Osteoblast (primary cell): ENCODE results near the gene SH2D4B. TPM values are rescaled to one million over a fixed set of nuclear protein-coding genes. Genes with fewer than 3 reads are reported as not detected.

Experiments used
- DNase-seq: peaks from one replicate; pipeline ENCODE4 v3.0.0; 2011; ENCODE audit warnings: low spot score, mixed read lengths; ENCODE audit not compliant: insufficient read length; ENCODE audit errors: missing footprints
- H2AFZ ChIP-seq: 2 replicates; pipeline ENCODE4 v1.6.0; 2011; ENCODE audit warnings: mild to moderate bottlenecking, low read length
- H3K27ac ChIP-seq: 2 replicates; pipeline ENCODE4 v1.5.1; 2011; ENCODE audit warnings: mild to moderate bottlenecking, low read depth, low read length, moderate library complexity
- H3K27me3 ChIP-seq: 2 replicates; pipeline ENCODE4 v1.6.0; 2012; ENCODE audit warnings: mild to moderate bottlenecking, control low read depth, inconsistent platforms, low read length, moderate library complexity; ENCODE audit not compliant: insufficient read depth
- H3K36me3 ChIP-seq: 2 replicates; pipeline ENCODE4 v1.5.1; 2011; ENCODE audit warnings: mild to moderate bottlenecking, low read length, control low read depth, moderate library complexity; ENCODE audit not compliant: insufficient read depth
- H3K4me1 ChIP-seq: 2 replicates; pipeline ENCODE4 v1.5.1; 2011; ENCODE audit warnings: mild to moderate bottlenecking, low read length, control low read depth, moderate library complexity; ENCODE audit not compliant: insufficient read depth
- H3K4me2 ChIP-seq: 2 replicates; pipeline ENCODE4 v1.6.0; 2011; ENCODE audit warnings: mild to moderate bottlenecking, low read length; ENCODE audit not compliant: insufficient read depth
- H3K4me3 ChIP-seq: fragments of 200-600 bp; sonication (generic); 3 replicates; pipeline ENCODE4 v1.5.1; 2012; ENCODE audit warnings: mild to moderate bottlenecking, low read length, inconsistent platforms; ENCODE audit not compliant: insufficient read depth
- H3K79me2 ChIP-seq: 2 replicates; pipeline ENCODE4 v1.6.0; 2012; ENCODE audit warnings: mild to moderate bottlenecking, low read length, control low read depth, inconsistent platforms; ENCODE audit not compliant: insufficient read depth
- H3K9me3 ChIP-seq: 2 replicates; pipeline ENCODE4 v1.5.1; 2011; ENCODE audit warnings: low read depth, low read length, control low read depth
- H4K20me1 ChIP-seq: 2 replicates; pipeline ENCODE4 v1.6.0; 2012; ENCODE audit warnings: mild to moderate bottlenecking, low read length, control low read depth; ENCODE audit not compliant: insufficient read depth
- CTCF ChIP-seq: IDR thresholded peaks from 2 replicates; pipeline ENCODE4 v1.5.1; 2011; ENCODE audit warnings: mild to moderate bottlenecking, low read depth, low read length, moderate library complexity; ENCODE audit errors: extremely low read depth
- total RNA-seq: library from RNA; depleted of rRNA; stranded (reverse); fragments of >200 nt; gene quantifications from 2 replicates; pipeline ENCODE4 v1.2.3, GENCODE V29; 2012

SH2D4B gene
- total RNA-seq, 1 donor = under 0.01 TPM

- Histone ChIP-seq H3K79me2 (no peaks in the 10 kb centered on the region), H3K36me3 (no peaks in the 10 kb centered on the region), H3K4me2 (no peak overlapping the region), H3K4me1 (no peaks in the 10 kb centered on the region), H4K20me1 (no peaks in the 10 kb centered on the region), H3K4me3 (no peak overlapping the region), H3K27ac (no peak overlapping the region), H3K27me3 (no peaks in the 10 kb centered on the region), H2AFZ (no peak overlapping the region), H3K9me3 (no peaks in the 10 kb centered on the region)
- no peak for TF ChIP-seq CTCF
- no peak for DNase-seq
These were observed 92.6 kb downstream of the SH2D4B start for GRCh38 chr10:80630324-80630723.

- Histone ChIP-seq H4K20me1 (no peaks in the 10 kb centered on the region), H3K36me3 (no peaks in the 10 kb centered on the region), H3K27me3 (no peaks in the 10 kb centered on the region), H3K4me3 (no peak overlapping the region), H3K4me2 (no peak overlapping the region), H3K9me3 (no peaks in the 10 kb centered on the region), H3K4me1 (no peaks in the 10 kb centered on the region), H3K79me2 (no peaks in the 10 kb centered on the region), H3K27ac (no peak overlapping the region), H2AFZ (no peak overlapping the region)
- TF ChIP-seq CTCF = no peak
- no peak for DNase-seq
These were observed 95.0 kb downstream of the SH2D4B start for GRCh38 chr10:80632742-80633141.

- H3K4me3 ChIP-seq = no peak overlapping the region
These were observed 95.7 kb downstream of the SH2D4B start for GRCh38 chr10:80633383-80633860.

GRCh38 chr10:80633910-80634309 is 96.2 kb downstream of the SH2D4B start:
- Histone ChIP-seq H3K36me3 (no peaks in the 10 kb centered on the region), H4K20me1 (no peaks in the 10 kb centered on the region), H3K79me2 (no peaks in the 10 kb centered on the region), H3K4me2 (no peak overlapping the region), H2AFZ (no peak overlapping the region), H3K27me3 (no peaks in the 10 kb centered on the region), H3K9me3 (no peaks in the 10 kb centered on the region), H3K4me1 (no peaks in the 10 kb centered on the region), H3K27ac (no peak overlapping the region), H3K4me3 (no peak overlapping the region)
- TF ChIP-seq CTCF = no peak
- no peak for DNase-seq

More at GRCh38 chr10:80633383-80633860, 95.7 kb downstream of the SH2D4B start:
- TF ChIP-seq CTCF = no peak
- Histone ChIP-seq H2AFZ (no peak overlapping the region), H3K27me3 (no peaks in the 10 kb centered on the region), H3K36me3 (no peaks in the 10 kb centered on the region), H3K27ac (no peak overlapping the region), H3K79me2 (no peaks in the 10 kb centered on the region), H3K4me2 (no peak overlapping the region), H4K20me1 (no peaks in the 10 kb centered on the region), H3K9me3 (no peaks in the 10 kb centered on the region), H3K4me1 (no peaks in the 10 kb centered on the region)
- DNase-seq = no peak
